ENCODE data around the gene XRCC2. TPM values are rescaled to one million over a fixed set of nuclear protein-coding genes. Genes with fewer than 3 reads are reported as not detected.

Gene XRCC2
- total RNA-seq, result 2.9 and 6.0 TPM in 2 replicates

DNA sequence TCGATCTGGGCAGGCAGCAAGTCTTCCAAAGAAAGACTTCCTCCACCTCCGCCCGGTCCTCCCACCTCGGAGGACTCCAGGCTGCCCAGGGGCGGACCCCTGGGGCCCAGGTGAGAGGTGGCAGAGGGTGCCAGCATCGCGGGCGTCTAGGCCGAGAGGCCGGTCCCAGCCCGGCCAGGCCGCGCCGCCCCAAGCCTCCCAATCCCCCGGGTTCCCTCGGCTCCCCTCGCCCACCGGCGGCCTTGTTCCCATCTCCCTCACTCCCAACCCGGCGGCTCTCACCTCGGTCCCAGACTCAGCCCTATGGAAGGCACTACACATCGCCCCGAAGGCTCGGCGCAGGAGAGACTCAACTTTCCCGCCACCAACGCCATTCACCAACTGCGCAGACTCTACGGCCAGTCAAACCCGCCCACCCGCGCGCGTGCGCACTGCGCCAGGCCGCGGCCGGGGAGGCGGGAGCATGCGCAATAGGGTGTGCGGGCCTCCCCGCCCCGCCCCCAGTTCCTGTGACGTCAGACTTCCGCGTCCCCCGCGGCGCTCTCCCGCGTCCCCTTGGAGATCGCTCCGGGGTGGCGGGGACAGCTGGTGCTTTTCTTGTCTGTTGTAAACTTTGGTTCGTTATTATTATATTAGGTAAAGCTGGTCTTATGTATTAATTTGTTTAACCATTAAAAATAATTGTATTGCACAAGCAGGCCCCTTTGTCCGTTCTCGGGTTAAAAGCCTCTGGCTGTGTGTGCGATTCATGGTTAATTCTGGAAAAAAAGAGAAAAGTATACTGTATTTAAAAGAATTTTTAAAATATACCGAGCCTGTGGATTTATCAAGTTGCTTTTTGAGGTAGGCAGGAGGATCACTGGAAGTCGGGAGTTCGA, at the start of gene XRCC2:
Gene XRCC2, minus strand, starts transcription at position 383 of the 878 bp plus-strand sequence. Its CDS starts 62 bp downstream, at position 321.

Small RNA genes lying within 50 kb of the gene (small RNA-seq; reads per million reads assigned to genes)
- gene RF00568, result not detected

Other genes starting within 250 kb of the XRCC2 start
- gene KMT2C, start 240.1 kb downstream of the XRCC2 start, total RNA-seq, result 41.2 and 44.4 TPM in 2 replicates
- gene ACTR3B, start 83.6 kb upstream of the XRCC2 start, total RNA-seq, result 12.6 and 16.7 TPM in 2 replicates